ENCODE data around the gene ARL11.
"Not testable (repeated sequence)": the region's sequence is repeated elsewhere in the genome, so short reads cannot be mapped to it uniquely, and the experiment has no call there.

The ARL11 gene

DNA sequence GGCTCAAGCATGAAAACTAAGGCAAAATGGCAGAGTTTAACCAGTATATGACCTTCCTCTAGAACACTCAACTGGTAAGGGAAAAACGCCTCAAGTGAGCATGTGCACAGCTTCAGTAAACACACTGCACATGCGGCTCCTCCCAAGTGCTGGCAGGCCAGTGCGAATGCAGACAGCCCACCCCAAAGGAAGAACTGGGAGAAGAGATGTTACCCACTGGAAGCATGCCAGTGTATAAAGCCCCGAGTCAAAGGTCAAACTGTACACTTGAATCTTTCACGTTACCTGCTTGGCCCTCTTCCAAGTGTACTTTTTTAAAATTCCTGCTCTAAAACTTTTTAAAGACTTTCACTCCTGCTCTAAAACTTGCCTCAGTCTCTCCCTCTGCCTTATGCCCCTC is 23.7 kb upstream of the ARL11 start:
- H3K36me3 Mint-ChIP-seq (ENCODE audit: low read depth), result no peaks in the 10 kb centered on the region
- H3K9me3 Mint-ChIP-seq, result no peaks in the 10 kb centered on the region
- no peak overlapping the region for H3K4me3 Mint-ChIP-seq
- peaks cover 13% of the 10 kb centered on the region for H3K4me1 Mint-ChIP-seq (ENCODE audit: low read depth)
- H3K27me3 Mint-ChIP-seq, result no peaks in the 10 kb centered on the region
- no peak overlapping the region for H3K27ac Mint-ChIP-seq

DNA sequence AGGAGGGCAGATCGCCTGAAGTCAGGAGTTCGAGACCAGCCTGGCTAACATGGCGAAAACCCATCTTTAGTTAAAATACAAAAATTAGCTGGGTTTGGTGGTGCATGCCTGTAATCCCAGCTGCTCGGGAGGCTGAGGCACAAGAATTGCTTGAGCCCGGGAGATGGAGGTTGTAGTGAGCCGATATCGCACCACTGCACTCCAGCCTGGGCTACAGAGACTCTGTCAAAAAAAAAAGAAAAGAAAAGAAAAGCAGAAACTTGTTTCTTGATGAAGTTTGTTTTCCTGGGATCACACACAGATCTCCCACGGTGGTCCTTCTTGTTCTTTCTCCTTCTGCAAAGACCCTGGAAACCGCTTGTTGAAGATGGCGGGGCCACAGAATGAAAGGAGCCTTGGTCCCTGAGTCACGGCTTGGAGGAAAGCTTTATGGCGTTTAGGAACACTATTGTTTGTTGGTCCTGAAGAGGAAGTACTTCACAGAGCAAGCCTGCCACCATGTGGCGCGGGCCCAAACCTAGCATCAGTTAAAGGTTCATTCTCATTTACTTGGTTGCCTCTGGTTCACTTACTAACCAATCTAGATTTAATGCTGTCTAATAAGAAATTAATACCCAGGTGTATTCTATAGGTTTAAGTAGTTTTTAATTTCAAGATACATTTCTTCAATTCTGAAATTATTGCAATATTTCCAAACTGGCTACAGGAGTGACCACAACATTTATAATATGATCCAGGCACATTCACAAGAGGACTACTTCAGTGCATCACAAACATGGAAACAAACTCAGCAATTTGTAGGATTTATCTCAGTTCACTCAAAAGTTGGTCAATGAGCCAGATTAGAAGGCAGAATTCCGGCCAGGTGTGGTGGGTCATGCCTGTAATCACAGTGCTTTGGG is 21.3 kb upstream of the ARL11 start:
- Mint-ChIP-seq H3K27ac (peak overlapping the region; percentile 68), H3K27me3 (no peaks in the 10 kb centered on the region), H3K4me1 (ENCODE audit: low read depth) (peaks cover 13% of the 10 kb centered on the region), H3K4me3 (peak overlapping the region; percentile 77), H3K9me3 (no peaks in the 10 kb centered on the region), H3K36me3 (ENCODE audit: low read depth) (no peaks in the 10 kb centered on the region)

DNA sequence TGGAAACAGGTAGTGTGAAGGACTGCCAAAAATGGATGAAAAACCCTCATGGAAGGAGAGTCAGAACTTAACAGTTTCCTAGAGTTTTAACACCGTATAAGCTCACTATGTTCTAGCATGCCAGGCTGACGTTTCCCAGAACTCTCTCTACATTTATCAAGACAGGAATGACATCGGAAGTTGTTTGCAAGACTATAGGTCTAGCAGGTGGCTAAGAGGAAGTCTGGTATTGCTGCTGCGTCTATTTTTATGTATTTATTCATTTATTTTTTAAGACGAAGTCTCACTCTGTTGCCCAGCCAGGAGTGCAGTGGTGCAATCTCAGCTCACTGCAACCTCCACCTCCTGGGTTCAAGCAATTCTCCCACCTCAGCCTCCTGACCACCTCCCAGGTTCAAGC is 20.5 kb upstream of the ARL11 start:
- Mint-ChIP-seq H3K4me1 (ENCODE audit: low read depth) (peaks cover 13% of the 10 kb centered on the region), H3K4me3 (no peak overlapping the region), H3K27me3 (no peaks in the 10 kb centered on the region), H3K9me3 (no peaks in the 10 kb centered on the region), H3K27ac (no peak overlapping the region), H3K36me3 (ENCODE audit: low read depth) (no peaks in the 10 kb centered on the region)

DNA sequence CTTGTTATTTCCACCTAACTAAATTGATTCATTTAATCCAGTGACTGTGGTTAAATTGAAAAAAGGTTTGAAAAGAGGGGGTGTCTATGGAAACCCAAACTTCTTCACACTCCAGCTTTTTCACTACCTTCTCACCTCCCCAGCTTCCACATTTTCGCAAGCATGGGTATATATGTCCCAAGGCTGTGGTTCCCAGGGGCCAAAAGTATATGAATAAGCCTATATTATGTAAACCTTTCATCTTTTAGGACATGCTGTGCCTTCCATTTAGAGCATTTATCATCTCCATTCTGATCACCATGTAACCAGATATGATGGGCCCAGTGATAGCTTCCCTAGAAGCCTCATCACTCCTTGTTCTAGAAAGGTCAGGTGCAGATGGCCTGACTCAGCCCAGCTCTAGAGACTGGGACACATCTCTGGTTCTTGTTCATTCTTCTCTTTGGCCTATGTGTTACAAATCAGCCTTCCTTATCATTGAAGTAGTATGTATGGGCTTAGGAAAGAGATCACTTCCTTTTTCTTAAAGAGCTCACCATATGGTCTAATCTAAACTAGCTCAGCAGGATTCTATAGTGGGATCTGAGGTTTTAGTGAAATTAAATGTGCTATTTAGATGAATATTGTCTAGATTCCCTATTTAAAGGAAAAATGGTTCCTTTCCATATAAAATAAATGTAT is 19.5 kb upstream of the ARL11 start:
- no peak overlapping the region for H3K27ac Mint-ChIP-seq
- H3K27me3 Mint-ChIP-seq, result no peaks in the 10 kb centered on the region
- H3K4me3 Mint-ChIP-seq, result no peak overlapping the region
- H3K9me3 Mint-ChIP-seq, result no peaks in the 10 kb centered on the region
- no peaks in the 10 kb centered on the region for H3K36me3 Mint-ChIP-seq (ENCODE audit: low read depth)
- H3K4me1 Mint-ChIP-seq (ENCODE audit: low read depth), result peaks cover 13% of the 10 kb centered on the region

- Mint-ChIP-seq H3K9me3 (no peaks in the 10 kb centered on the region), H3K27ac (peak overlapping the region; percentile 55), H3K4me1 (ENCODE audit: low read depth) (peaks cover 13% of the 10 kb centered on the region), H3K4me3 (no peak overlapping the region), H3K36me3 (ENCODE audit: low read depth) (no peaks in the 10 kb centered on the region), H3K27me3 (no peaks in the 10 kb centered on the region)
Measured at GRCh38 chr13:49610176-49610575, 18.1 kb upstream of the ARL11 start.

GRCh38 chr13:49612042-49612441 is 16.3 kb upstream of the ARL11 start:
- H3K4me3 Mint-ChIP-seq; H3K27me3 Mint-ChIP-seq; H3K9me3 Mint-ChIP-seq; H3K36me3 Mint-ChIP-seq (ENCODE audit: low read depth); H3K27ac Mint-ChIP-seq: not testable (repeated sequence)
- H3K4me1 Mint-ChIP-seq (ENCODE audit: low read depth), result peaks cover 11% of the 10 kb centered on the region

DNA sequence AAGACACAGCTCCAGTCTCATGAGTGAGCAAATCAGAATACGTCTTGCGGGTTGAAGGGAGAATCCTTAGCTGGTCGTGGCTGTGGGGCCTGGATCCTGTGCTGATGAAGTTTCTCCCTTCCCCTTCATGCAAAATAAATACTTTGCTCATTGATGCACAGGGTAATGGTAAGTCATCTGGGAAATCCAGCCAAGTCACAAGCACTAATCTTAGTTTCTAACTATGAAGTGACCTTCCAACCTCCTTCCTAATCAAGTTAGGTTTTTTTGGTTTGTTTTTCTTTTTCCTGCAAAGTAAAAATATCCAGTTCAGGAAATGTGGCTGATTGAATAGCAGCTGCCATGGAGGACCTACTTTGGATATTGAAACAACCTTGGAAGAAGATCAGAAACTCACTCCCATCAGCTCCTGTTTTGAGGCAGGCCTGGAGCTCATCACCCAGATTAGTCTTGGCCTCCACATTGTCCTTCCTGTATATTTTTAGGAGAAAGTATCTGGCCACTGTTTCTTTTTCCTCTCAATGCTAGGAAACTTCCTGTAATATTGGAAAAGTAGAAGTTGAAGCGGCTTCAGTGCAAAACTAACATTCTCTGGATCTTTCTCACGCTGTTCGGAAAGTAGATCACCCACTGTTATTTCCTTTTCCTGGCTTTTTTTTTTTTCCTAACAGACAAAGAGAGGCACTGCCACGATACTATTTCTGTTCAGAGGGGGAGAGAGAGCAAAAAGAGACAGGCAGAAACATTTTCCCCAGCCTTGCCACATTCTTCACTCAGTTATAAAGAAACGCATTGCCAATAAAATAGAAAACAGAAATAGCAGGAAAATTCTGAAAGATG is 12.3 kb upstream of the ARL11 start:
- Mint-ChIP-seq H3K4me3 (no peak overlapping the region), H3K4me1 (ENCODE audit: low read depth) (peaks cover 8% of the 10 kb centered on the region), H3K36me3 (ENCODE audit: low read depth) (no peaks in the 10 kb centered on the region), H3K9me3 (no peaks in the 10 kb centered on the region), H3K27ac (no peak overlapping the region), H3K27me3 (no peaks in the 10 kb centered on the region)

GRCh38 chr13:49616676-49617065 is 11.6 kb upstream of the ARL11 start:
- Mint-ChIP-seq H3K4me1 (ENCODE audit: low read depth) (peaks cover 8% of the 10 kb centered on the region), H3K36me3 (ENCODE audit: low read depth) (no peaks in the 10 kb centered on the region), H3K27me3 (no peaks in the 10 kb centered on the region), H3K4me3 (no peak overlapping the region), H3K9me3 (no peaks in the 10 kb centered on the region), H3K27ac (no peak overlapping the region)

GRCh38 chr13:49620170-49620621 is 8.1 kb upstream of the ARL11 start:
- Mint-ChIP-seq H3K9me3 (no peaks in the 10 kb centered on the region), H3K27me3 (no peaks in the 10 kb centered on the region), H3K27ac (peak overlapping the region; percentile 9), H3K4me3 (peak overlapping the region; percentile 65), H3K4me1 (ENCODE audit: low read depth) (peaks cover 8% of the 10 kb centered on the region), H3K36me3 (ENCODE audit: low read depth) (no peaks in the 10 kb centered on the region)

- Mint-ChIP-seq H3K4me3 (no peak overlapping the region), H3K27ac (no peak overlapping the region)
Measured at GRCh38 chr13:49622174-49622946, 5.9 kb upstream of the ARL11 start.

DNA sequence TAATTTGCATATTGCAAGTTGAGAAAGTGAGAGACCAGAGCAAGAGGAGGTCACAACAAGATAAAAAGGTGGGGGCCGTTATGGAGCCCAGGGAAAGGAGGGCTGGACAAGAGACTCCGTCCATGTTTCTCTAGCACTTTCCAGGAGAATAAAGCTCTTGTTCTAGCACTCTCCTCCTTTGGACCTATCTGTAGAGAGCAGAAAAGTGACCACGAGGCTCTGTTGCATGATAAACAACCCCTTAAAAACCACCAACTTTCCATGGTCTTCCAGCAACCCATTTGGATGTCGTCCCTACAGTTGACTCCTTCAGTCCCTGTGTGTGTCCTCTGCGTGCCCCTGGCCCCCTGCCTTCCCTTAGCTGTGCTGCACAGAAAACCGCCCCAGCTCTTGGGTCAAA is 4.1 kb upstream of the ARL11 start:
- Mint-ChIP-seq H3K4me3 (no peak overlapping the region), H3K27ac (no peak overlapping the region), H3K27me3 (no peaks in the 10 kb centered on the region)

More at GRCh38 chr13:49622174-49622946, 5.9 kb upstream of the ARL11 start:
- no peaks in the 10 kb centered on the region for H3K36me3 Mint-ChIP-seq (ENCODE audit: low read depth)
- H3K27me3 Mint-ChIP-seq, result no peaks in the 10 kb centered on the region
- peaks cover 8% of the 10 kb centered on the region for H3K4me1 Mint-ChIP-seq (ENCODE audit: low read depth)
- no peaks in the 10 kb centered on the region for H3K9me3 Mint-ChIP-seq

DNA sequence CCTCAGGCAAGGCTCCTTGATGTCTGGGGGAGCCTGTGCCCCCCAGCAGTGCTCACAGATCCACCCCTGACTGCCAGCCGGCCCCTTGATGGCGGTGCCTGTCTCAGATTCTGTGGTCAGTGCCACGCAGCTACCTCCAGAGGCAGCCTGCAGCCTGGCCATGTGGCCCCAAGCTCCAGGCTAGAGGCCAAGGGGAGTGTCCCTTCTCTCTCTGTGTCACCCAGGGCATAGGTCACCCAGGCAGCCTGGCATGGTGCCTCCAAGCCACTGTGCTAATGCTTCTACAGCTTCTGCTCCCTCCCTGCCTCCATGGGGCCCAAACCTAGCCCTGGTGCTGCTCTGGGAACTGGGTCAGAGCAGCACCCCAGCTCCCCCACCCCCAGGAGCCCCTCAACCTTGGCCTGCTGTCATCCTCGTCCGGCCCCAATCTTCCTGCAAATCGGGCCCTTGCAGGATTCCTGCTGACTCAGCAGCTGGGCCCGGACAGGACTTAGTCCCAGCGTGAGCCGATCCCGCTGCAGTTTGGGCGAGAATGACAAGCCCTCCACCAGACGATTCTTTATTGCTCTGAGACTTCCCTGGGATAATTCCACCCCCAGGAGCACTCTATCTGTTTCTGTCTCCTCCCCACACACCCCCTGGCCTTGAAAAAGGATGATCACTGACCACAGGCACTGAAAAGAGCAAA is 2.8 kb upstream of the ARL11 start:
- Mint-ChIP-seq H3K9me3 (no peaks in the 10 kb centered on the region), H3K36me3 (ENCODE audit: low read depth) (no peaks in the 10 kb centered on the region), H3K27ac (no peak overlapping the region), H3K27me3 (no peaks in the 10 kb centered on the region), H3K4me3 (no peak overlapping the region), H3K4me1 (ENCODE audit: low read depth) (peaks cover 26% of the 10 kb centered on the region)

More for the DNA sequence above, 4.1 kb upstream of the ARL11 start:
- Mint-ChIP-seq H3K9me3 (no peaks in the 10 kb centered on the region), H3K36me3 (ENCODE audit: low read depth) (no peaks in the 10 kb centered on the region), H3K4me1 (ENCODE audit: low read depth) (peaks cover 24% of the 10 kb centered on the region)

DNA sequence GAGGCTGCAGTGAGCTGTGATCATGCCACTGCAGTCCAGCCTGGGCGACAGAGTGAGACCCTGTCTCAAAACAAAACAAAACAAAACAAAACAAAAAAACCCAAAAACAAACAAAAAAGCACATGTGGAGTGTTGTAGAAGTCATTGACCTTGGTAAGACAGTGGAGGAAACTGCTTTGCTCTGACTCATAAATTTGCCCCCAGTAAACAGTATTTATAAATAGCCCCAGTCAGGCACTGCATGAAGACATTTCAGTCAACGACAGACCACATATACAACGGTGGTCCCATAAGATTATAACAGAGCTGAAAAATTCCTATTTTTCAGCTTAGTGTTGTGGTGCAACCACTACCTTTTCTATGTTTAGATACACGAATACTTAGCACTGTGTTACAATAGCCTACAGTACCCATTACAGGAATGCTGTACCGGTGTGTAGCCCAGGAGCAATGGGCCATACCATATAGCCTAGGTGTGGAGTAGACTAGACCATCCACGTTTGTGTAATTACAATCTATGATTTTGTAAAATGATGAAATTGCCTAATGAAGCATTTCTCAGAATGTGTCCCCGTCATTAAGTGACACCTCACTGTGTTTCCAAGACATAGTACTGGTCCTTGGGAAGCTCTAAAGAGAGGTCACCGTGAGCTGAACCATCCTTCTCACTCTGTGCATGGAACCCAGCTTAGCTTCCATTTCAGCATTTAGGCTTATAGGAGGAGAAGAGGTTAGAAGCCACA is 1.1 kb downstream of the ARL11 start:
- Mint-ChIP-seq H3K27me3 (no peaks in the 10 kb centered on the region), H3K4me1 (ENCODE audit: low read depth) (peaks cover 26% of the 10 kb centered on the region), H3K4me3 (peak overlapping the region; percentile 87), H3K36me3 (ENCODE audit: low read depth) (no peaks in the 10 kb centered on the region), H3K9me3 (no peaks in the 10 kb centered on the region), H3K27ac (no peak overlapping the region)

Data from stimulated activated naive CD8-positive, alpha-beta T cell treated with anti-CD3 and anti-CD28 coated beads, Interleukin-15, Interleukin-2, amounts not matched to agents 100 ng/mL and 50 ng/mL, for 24 hours (primary cell).